T-cell (primary cell): Measurements from ENCODE around the gene LDLRAD4. TPM values are rescaled to one million over a fixed set of nuclear protein-coding genes. Genes with fewer than 3 reads are reported as not detected.

Source experiments
- ATAC-seq, 4 experiments: fragments of 200-7000 bp in 3 of 4; fragments of 150-1000 bp in 1 of 4; cut with Tn5 transposase; replicated peaks in 1 of 4; 1 replicate in 3 of 4; 2 replicates in 1 of 4; pipeline ENCODE4 v1.10.0; 2021; ENCODE audit warnings: moderate library complexity in 3 of 4, mild to moderate bottlenecking in 2 of 4, moderate number of reproducible peaks in 1 of 4
- CTCF ChIA-PET, 2 donors: fragments of 300-600 bp; sonication (Branson Sonifier 250); formaldehyde crosslinking; loops; one replicate each; lab custom pipeline; 2022; ENCODE audit warnings: antibody characterized with exemption in 2 of 2; lab: Charles Lee
- POLR2A ChIA-PET, 2 donors: fragments of 300-600 bp; sonication (Branson Sonifier 250); formaldehyde crosslinking; loops; one replicate each; lab custom pipeline; 2022; ENCODE audit warnings: antibody characterized with exemption in 2 of 2; lab: Charles Lee
- DNase-seq, 35 experiments: peaks; one replicate each; pipeline versions ENCODE4 v3.0.0 to v3.0.0-alpha.2; 2013 to 2023
- H3K27ac ChIP-seq: one replicate; pipeline ENCODE4 v1.5.1; 2013; ENCODE audit warnings: low read length
- H3K27me3 ChIP-seq, 2 experiments: replicated peaks in 1 of 2; 1 replicate in 1 of 2; 2 replicates in 1 of 2; pipeline versions ENCODE4 v1.6.1 to v1.7.0; 2013; ENCODE audit warnings: low read length in 1 of 2, mixed read lengths in 1 of 2; ENCODE audit not compliant: control insufficient read depth in 2 of 2, insufficient read depth in 2 of 2; ENCODE audit errors: extremely low read depth in 1 of 2
- H3K36me3 ChIP-seq, 2 donors: 1 replicate in 1 of 2; 2 replicates in 1 of 2; pipeline versions ENCODE4 v1.6.1 to v1.7.0; 2013; ENCODE audit warnings: low read length in 1 of 2; ENCODE audit not compliant: control insufficient read depth in 2 of 2, insufficient read depth in 1 of 2; ENCODE audit errors: extremely low read depth in 1 of 2
- H3K4me1 ChIP-seq, 2 experiments: 1 replicate in 1 of 2; 2 replicates in 1 of 2; pipeline versions ENCODE4 v1.6.1 to v1.7.0; 2013; ENCODE audit warnings: low read length in 2 of 2, mixed read lengths in 1 of 2; ENCODE audit not compliant: insufficient read depth in 2 of 2, control insufficient read depth in 1 of 2; ENCODE audit errors: extremely low read depth in 1 of 2
- H3K4me3 ChIP-seq, 2 donors: 1 replicate in 1 of 2; 2 replicates in 1 of 2; pipeline versions ENCODE4 v1.5.1 to v1.7.0; 2013; ENCODE audit warnings: mild to moderate bottlenecking in 2 of 2, low read length in 1 of 2, moderate library complexity in 1 of 2; ENCODE audit not compliant: control insufficient read depth in 1 of 2; ENCODE audit errors: extremely low read depth in 1 of 2
- H3K9me3 ChIP-seq: 2 replicates; pipeline ENCODE4 v1.7.0; 2013
- H3K27ac Mint-ChIP-seq, 2 donors: one replicate each; pipeline ENCODE4 v1.8.0; 2020 to 2021; ENCODE audit warnings: mild to moderate bottlenecking in 2 of 2, mixed read lengths in 2 of 2
- H3K27me3 Mint-ChIP-seq, 2 donors: one replicate each; pipeline ENCODE4 v1.8.0; 2021 to 2022; ENCODE audit warnings: mixed read lengths in 2 of 2
- H3K36me3 Mint-ChIP-seq: one replicate; pipeline ENCODE4 v1.8.0; 2021; ENCODE audit warnings: mixed read lengths
- H3K4me1 Mint-ChIP-seq, 3 donors: one replicate each; pipeline ENCODE4 v1.8.0; 2020 to 2022; ENCODE audit warnings: mixed read lengths in 3 of 3, mild to moderate bottlenecking in 1 of 3
- H3K4me3 Mint-ChIP-seq, 3 donors: one replicate each; pipeline ENCODE4 v1.8.0; 2020 to 2022; ENCODE audit warnings: mild to moderate bottlenecking in 3 of 3, mixed read lengths in 3 of 3, moderate library complexity in 3 of 3
- H3K9me3 Mint-ChIP-seq, 3 donors: one replicate each; pipeline ENCODE4 v1.8.0; 2020 to 2022; ENCODE audit warnings: mixed read lengths in 3 of 3
- WGBS: methylation state at CpG from one replicate; pipeline ENCODE4 v1.1.5; 2013; ENCODE audit warnings: missing lambda C conversion rate; ENCODE audit not compliant: insufficient coverage; 5-methylcytosine and 5-hydroxymethylcytosine counted together
- total RNA-seq, 35 experiments: library from RNA in 6 of 35; stranded (reverse) in 6 of 35; fragments of 120-200 nt in 1 of 35; gene quantifications; one replicate each; pipeline versions ENCODE4 v1.2.1 to v1.2.4 and lab custom pipeline; 2013 to 2026

The LDLRAD4 gene
- total RNA-seq, 5 donors from 2014 or later (not counting 1 experiment from before 2014, with no cell fraction given): 57.6 to 80.8 (median 72.4) TPM

- ChIA-PET POLR2A (no interaction called here), CTCF (no interaction called here)
- H3K27me3 ChIP-seq: no peaks in the 10 kb centered on the region
- WGBS: 89% methylated on average over 2 of the region's 5 CpGs
- no peaks in the 10 kb centered on the region for H3K9me3 ChIP-seq
- no peaks in the 10 kb centered on the region for H3K36me3 ChIP-seq
- H3K27me3 Mint-ChIP-seq: peaks cover 0 to 2% of the 10 kb centered on the region in 2 donors
- no peak overlapping the region for H3K4me3 Mint-ChIP-seq
- H3K36me3 Mint-ChIP-seq: no peaks in the 10 kb centered on the region
- ATAC-seq (no peak), DNase-seq (no peak)
- no peak overlapping the region for H3K4me3 ChIP-seq
- H3K4me1 ChIP-seq: peaks cover 10 to 12% of the 10 kb centered on the region in 2 experiments
- H3K27ac Mint-ChIP-seq: no peak overlapping the region
- H3K9me3 Mint-ChIP-seq: no peaks in the 10 kb centered on the region
- H3K27ac ChIP-seq: no peak overlapping the region
- peaks cover 4 to 32% (median 9%) of the 10 kb centered on the region in 3 donors for H3K4me1 Mint-ChIP-seq
Measured at GRCh38 chr18:13226533-13227144, 8.1 kb downstream of the LDLRAD4 start.

GRCh38 chr18:13227910-13228309 lies 9.3 kb downstream of the LDLRAD4 start:
- ChIA-PET POLR2A (no interaction called here), CTCF (no interaction called here)
- H3K4me1 ChIP-seq: peaks cover 6 to 9% of the 10 kb centered on the region in 2 experiments
- H3K9me3 ChIP-seq: no peaks in the 10 kb centered on the region
- H3K4me3 ChIP-seq: no peak overlapping the region
- ATAC-seq (no peak), DNase-seq (no peak)
- H3K27ac Mint-ChIP-seq: no peak overlapping the region
- no peak overlapping the region for H3K27ac ChIP-seq
- H3K36me3 Mint-ChIP-seq: no peaks in the 10 kb centered on the region
- no peak overlapping the region for H3K4me3 Mint-ChIP-seq
- H3K4me1 Mint-ChIP-seq: peaks cover 2 to 20% (median 2%) of the 10 kb centered on the region in 3 donors
- no peaks in the 10 kb centered on the region for H3K27me3 Mint-ChIP-seq
- no peaks in the 10 kb centered on the region for H3K27me3 ChIP-seq
- 95% methylated on average over 5 of the region's 6 CpGs for WGBS
- H3K36me3 ChIP-seq: no peaks in the 10 kb centered on the region
- H3K9me3 Mint-ChIP-seq: no peaks in the 10 kb centered on the region

GRCh38 chr18:13229001-13229671 lies 10.6 kb downstream of the LDLRAD4 start:
- no peaks in the 10 kb centered on the region for H3K9me3 Mint-ChIP-seq
- no peak for DNase-seq
- WGBS: 90% methylated on average over 13 of the region's 13 CpGs
- no peak overlapping the region for H3K27ac ChIP-seq
- H3K27me3 ChIP-seq: no peaks in the 10 kb centered on the region
- ChIA-PET CTCF (interaction anchor here (0.6 to 1.2 kb wide), 2 partner anchors 11 to 291 kb away, joined by 3 to 4 read pairs; no protein-coding TSS in a partner anchor), POLR2A (no interaction called here)
- H3K36me3 ChIP-seq: no peaks in the 10 kb centered on the region
- H3K4me3 ChIP-seq: no peak overlapping the region
- H3K27ac Mint-ChIP-seq: no peak overlapping the region
- no peak overlapping the region for H3K4me3 Mint-ChIP-seq
- H3K36me3 Mint-ChIP-seq: no peaks in the 10 kb centered on the region
- no peaks in the 10 kb centered on the region for H3K27me3 Mint-ChIP-seq
- H3K4me1 Mint-ChIP-seq: peaks cover 0 to 13% (median 0%) of the 10 kb centered on the region in 3 donors
- H3K9me3 ChIP-seq: no peaks in the 10 kb centered on the region
- ATAC-seq: no peak
- H3K4me1 ChIP-seq: peaks cover 0 to 2% of the 10 kb centered on the region in 2 experiments

GRCh38 chr18:13231151-13231550 lies 12.6 kb downstream of the LDLRAD4 start:
- Mint-ChIP-seq H3K27me3 (no peaks in the 10 kb centered on the region), H3K4me1 (peaks cover 0 to 13% (median 0%) of the 10 kb centered on the region in 3 donors), H3K36me3 (no peaks in the 10 kb centered on the region), H3K4me3 (no peak overlapping the region), H3K27ac (no peak overlapping the region), H3K9me3 (no peaks in the 10 kb centered on the region)
- Histone ChIP-seq H3K4me1 (peaks cover 0 to 2% of the 10 kb centered on the region in 2 experiments), H3K9me3 (no peaks in the 10 kb centered on the region), H3K4me3 (no peak overlapping the region), H3K27ac (no peak overlapping the region), H3K27me3 (peaks cover 0 to 2% of the 10 kb centered on the region in 2 experiments), H3K36me3 (no peaks in the 10 kb centered on the region)
- over 99% methylated on average over 9 of the region's 17 CpGs for WGBS
- ChIA-PET POLR2A (no interaction called here), CTCF (no interaction called here)
- DNase-seq (no peak), ATAC-seq (no peak)

DNA sequence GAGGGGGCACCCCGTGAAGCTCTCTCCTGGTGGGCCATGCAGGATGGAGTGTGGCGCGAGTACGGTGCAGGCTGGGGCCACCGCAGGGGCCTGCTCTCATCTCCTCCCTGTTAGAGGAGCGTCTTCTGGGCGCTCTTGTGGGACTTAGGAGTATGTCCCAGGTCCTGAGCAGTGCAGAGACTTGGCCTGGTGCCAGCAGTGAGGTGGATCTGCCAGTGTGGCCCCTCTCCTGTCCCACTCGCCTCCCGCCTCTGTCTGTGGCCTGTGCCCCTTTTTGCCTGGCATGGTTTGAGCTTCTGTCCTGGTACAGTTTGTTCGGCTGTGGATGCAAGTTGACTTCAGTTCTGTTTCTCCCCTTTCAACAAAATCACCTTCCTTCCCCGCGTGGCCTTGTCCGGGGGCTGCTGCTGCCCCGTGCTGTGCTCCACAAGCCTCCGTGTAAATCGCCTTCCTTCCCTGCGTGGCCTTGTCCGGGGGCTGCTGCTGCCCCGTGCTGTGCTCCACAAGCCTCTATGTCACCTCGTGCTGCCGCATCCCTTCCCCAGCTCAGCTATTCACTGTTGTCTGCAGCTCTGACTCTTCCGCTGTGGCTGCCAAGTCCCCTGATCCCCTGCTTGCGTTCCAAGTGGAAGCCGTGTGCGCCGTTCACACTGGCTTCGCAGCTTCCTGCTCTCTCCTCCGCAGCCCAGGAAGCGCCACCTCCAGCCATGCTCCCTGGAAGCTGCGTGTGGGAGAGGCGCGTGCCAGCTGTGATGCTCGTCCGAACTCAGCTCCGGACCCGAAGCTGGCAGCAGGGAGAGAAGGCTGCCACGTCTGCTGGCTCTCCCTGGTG lies 13.7 kb downstream of the LDLRAD4 start:
- WGBS: 90% methylated on average over 37 of the region's 37 CpGs
- no peaks in the 10 kb centered on the region for H3K9me3 Mint-ChIP-seq
- Histone ChIP-seq H3K9me3 (no peaks in the 10 kb centered on the region), H3K4me1 (peaks cover 0 to 2% of the 10 kb centered on the region in 2 experiments), H3K27me3 (peaks cover 0 to 2% of the 10 kb centered on the region in 2 experiments), H3K36me3 (no peaks in the 10 kb centered on the region), H3K4me3 (no peak overlapping the region), H3K27ac (no peak overlapping the region)
- ATAC-seq (no peak), DNase-seq (no peak)
- POLR2A ChIA-PET: no interaction called here
- CTCF ChIA-PET: no interaction called here
- H3K27ac Mint-ChIP-seq: peak overlapping the region in 1 of 2 donors; percentile 39
- peaks cover 0 to 13% (median 0%) of the 10 kb centered on the region in 3 donors for H3K4me1 Mint-ChIP-seq
- no peaks in the 10 kb centered on the region for H3K36me3 Mint-ChIP-seq
- H3K4me3 Mint-ChIP-seq: no peak overlapping the region
- H3K27me3 Mint-ChIP-seq: no peaks in the 10 kb centered on the region

DNA sequence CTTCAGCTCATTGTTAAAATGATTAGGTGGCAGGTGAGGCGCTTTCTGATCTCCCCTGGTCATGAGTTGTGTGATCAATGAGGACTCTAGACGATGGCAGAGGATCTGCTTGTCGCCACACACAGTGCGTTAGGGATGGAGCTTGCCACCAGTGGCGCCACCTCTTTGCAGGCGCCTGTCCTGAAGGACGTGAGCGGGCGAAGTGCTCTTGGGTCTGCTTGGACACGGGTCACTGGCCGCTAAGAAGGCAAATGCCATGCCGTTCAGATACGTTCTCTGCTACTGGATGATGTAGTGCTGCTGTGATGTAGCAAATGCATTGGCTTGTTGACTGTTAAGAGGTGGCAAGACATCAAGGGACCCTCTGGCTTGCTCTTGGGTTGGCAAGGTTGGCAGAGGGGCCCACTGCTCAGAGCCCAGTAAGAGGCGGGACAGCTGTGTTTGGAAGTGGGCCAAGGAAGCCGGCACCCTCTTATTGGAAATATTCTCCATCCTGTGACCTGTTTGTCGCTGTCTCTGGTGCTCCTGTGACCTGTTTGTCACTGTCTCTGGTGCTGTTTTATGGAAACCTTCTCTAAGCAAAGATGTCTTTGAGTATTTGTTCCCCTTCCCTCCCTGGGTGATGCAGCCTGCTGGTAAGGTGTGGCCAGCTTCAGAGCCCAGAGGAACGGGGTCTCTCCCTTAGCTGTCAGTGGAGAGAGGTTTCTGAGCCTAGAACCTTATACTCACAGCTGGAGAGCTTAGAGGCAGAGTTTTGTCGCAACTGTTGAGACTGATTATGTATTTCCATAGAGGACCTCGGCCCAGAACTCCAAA lies 14.6 kb downstream of the LDLRAD4 start:
- Mint-ChIP-seq H3K36me3 (no peaks in the 10 kb centered on the region), H3K4me1 (peaks cover 0 to 13% (median 0%) of the 10 kb centered on the region in 3 donors), H3K27me3 (no peaks in the 10 kb centered on the region), H3K9me3 (no peaks in the 10 kb centered on the region), H3K4me3 (no peak overlapping the region), H3K27ac (no peak overlapping the region)
- WGBS: 93% methylated on average over 15 of the region's 19 CpGs
- H3K27me3 ChIP-seq: peaks cover 0 to 2% of the 10 kb centered on the region in 2 experiments
- H3K4me3 ChIP-seq: no peak overlapping the region
- ChIA-PET POLR2A (no interaction called here), CTCF (no interaction called here)
- DNase-seq: no peak
- peaks cover 0 to 2% of the 10 kb centered on the region in 2 experiments for H3K4me1 ChIP-seq
- no peaks in the 10 kb centered on the region for H3K9me3 ChIP-seq
- H3K27ac ChIP-seq: no peak overlapping the region
- no peaks in the 10 kb centered on the region for H3K36me3 ChIP-seq
- ATAC-seq: no peak
